PC-9 (cell line): ENCODE results near the gene TNRC6C. TPM values are rescaled to one million over a fixed set of nuclear protein-coding genes. Genes with fewer than 3 reads are reported as not detected.
"Not testable (repeated sequence)": the region's sequence is repeated elsewhere in the genome, so short reads cannot be mapped to it uniquely, and the experiment has no call there.

Experiments
- BruUV-seq: library from RNA; stranded (reverse); fragments of 400-500 nt; replicated peaks from 2 replicates; lab custom pipeline; 2021; lab: Mats Ljungman, UMichigan
- CTCF ChIA-PET: fragments of 300-600 bp; sonication (Branson Sonifier 250); formaldehyde crosslinking; loops from one replicate; lab custom pipeline; 2022; ENCODE audit warnings: antibody characterized with exemption; lab: Charles Lee
- POLR2A ChIA-PET: fragments of 300-600 bp; sonication (Branson Sonifier 250); formaldehyde crosslinking; loops from one replicate; lab custom pipeline; 2022; ENCODE audit warnings: antibody characterized with exemption; ENCODE audit not compliant: unreplicated experiment; lab: Charles Lee
- DNase-seq, 2 experiments: peaks; one replicate each; pipeline versions ENCODE4 v3.0.0 to v3.0.0-alpha.2; 2015 to 2022; ENCODE audit warnings: mixed read lengths in 1 of 2
- H2AFZ ChIP-seq: fragments of 200-600 bp; sonication (generic); 2 replicates; pipeline ENCODE4 v1.8.1; 2017; ENCODE audit warnings: antibody characterized with exemption
- H3F3A ChIP-seq: fragments of 200-600 bp; sonication (generic); 2 replicates; pipeline ENCODE4 v1.8.1; 2017; ENCODE audit warnings: antibody characterized with exemption, mild to moderate bottlenecking, low read depth; ENCODE audit not compliant: insufficient read depth
- H3K27ac ChIP-seq: fragments of 200-600 bp; sonication (generic); 2 replicates; pipeline ENCODE4 v1.6.1; 2016; ENCODE audit warnings: mixed run types
- H3K27me3 ChIP-seq: fragments of 200-600 bp; sonication (generic); 2 replicates; pipeline ENCODE4 v1.6.1; 2016; ENCODE audit warnings: low read depth, mixed run types; ENCODE audit not compliant: insufficient read depth
- H3K36me3 ChIP-seq: fragments of 200-600 bp; sonication (generic); 2 replicates; pipeline ENCODE4 v1.6.1; 2016; ENCODE audit warnings: low read depth, mixed run types
- H3K4me1 ChIP-seq: fragments of 200-600 bp; sonication (generic); replicated peaks from 2 replicates; pipeline ENCODE4 v1.6.1; 2016; ENCODE audit warnings: mixed run types; ENCODE audit not compliant: insufficient read depth
- H3K4me2 ChIP-seq: fragments of 200-600 bp; sonication (generic); 2 replicates; pipeline ENCODE4 v1.6.1; 2017; ENCODE audit warnings: mixed run types
- H3K4me3 ChIP-seq: fragments of 200-600 bp; sonication (generic); 2 replicates; pipeline ENCODE4 v1.6.1; 2016; ENCODE audit warnings: mixed run types
- H3K79me2 ChIP-seq: fragments of 200-600 bp; sonication (generic); 2 replicates; pipeline ENCODE4 v1.6.1; 2017; ENCODE audit warnings: low read depth, mixed run types
- H3K9me2 ChIP-seq: fragments of 200-600 bp; sonication (generic); 2 replicates; pipeline ENCODE4 v1.8.1; 2017; ENCODE audit warnings: mild to moderate bottlenecking; ENCODE audit not compliant: insufficient read depth
- H3K9me3 ChIP-seq: fragments of 200-600 bp; sonication (generic); 2 replicates; pipeline ENCODE4 v1.8.1; 2016; ENCODE audit warnings: low read depth; ENCODE audit not compliant: insufficient read depth
- H4K20me1 ChIP-seq: fragments of 200-600 bp; sonication (generic); 2 replicates; pipeline ENCODE4 v1.8.1; 2017; ENCODE audit not compliant: insufficient read depth
- EZH2 ChIP-seq: fragments of 200-600 bp; sonication (generic); IDR thresholded peaks from 2 replicates; pipeline ENCODE4 v1.8.0; 2017; ENCODE audit warnings: antibody characterized with exemption, low read depth
- intact Hi-C: fragments of 100-400 bp; cut with micrococcal nuclease; formaldehyde crosslinking; loops from one replicate; pipeline ENCODE4 v1.10.0; 2022; ENCODE audit not compliant: unreplicated experiment
- total RNA-seq: library from RNA; stranded (reverse); gene quantifications from 2 replicates; pipeline ENCODE4 v1.2.3, GENCODE V29; 2021
- TF ChIP-seq, protein P1 (sequence below): fragments of 200-600 bp; sonication (generic); conservative IDR thresholded peaks from 2 replicates; pipeline ENCODE4 v1.6.1; 2017; ENCODE audit warnings: mixed run types, antibody characterized with exemption, mild to moderate bottlenecking, moderate library complexity

Gene TNRC6C
- total RNA-seq, 1 experiment from 2014 or later = 0.37 TPM

DNA sequence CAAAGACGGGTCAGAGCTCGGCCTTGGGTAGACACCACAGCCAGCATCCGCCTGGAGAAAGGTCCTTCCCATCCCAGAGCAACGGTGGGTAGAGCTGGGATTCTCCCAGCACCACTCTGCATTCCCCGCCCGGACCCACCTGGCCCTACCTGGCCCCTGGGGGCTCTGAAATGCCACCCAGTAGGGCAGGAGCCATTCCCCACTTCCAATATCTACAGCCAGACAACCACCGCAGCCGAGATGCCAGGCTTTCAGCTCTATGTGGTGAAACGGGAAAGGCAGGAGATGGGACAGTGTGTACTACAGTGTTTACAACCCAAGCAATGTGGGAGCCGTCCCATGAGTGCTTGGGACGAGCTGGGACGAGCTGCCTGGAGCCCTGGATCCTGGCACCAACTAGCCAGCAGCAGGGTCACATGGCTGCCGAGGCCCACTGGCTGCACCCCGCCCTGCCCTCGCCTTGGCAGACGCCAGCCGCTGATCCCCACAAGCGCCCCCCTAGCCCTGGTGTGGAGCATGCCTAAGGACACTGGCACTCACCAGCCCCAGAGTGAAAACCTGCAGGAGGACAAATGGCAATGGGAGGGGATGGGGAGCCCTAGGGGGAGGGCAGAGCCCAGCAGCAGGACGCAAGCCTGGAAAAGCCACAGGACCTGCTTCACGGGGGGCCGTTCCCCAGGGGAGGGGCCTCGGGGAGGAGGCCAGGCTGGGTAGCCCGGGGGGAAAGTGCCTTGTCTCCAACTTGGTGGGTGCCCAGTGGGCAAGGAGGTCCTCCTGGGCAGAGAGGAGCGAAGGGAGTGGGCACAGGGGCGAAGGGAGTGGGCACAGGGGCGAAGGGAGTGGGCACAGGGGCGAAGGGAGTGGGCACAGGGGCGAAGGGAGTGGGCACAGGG, 156.6 kb downstream of the TNRC6C start:
- no peak overlapping the region for H3K27ac ChIP-seq
- H3K36me3 ChIP-seq = no peaks in the 10 kb centered on the region
- ChIA-PET CTCF (no interaction called here), POLR2A (no interaction called here)
- no peak overlapping the region for H3K4me3 ChIP-seq
- DNase-seq = no peak
- H3K9me3 ChIP-seq = no peaks in the 10 kb centered on the region
- TF ChIP-seq EZH2 = no peak
- TF ChIP-seq, protein P1, sequence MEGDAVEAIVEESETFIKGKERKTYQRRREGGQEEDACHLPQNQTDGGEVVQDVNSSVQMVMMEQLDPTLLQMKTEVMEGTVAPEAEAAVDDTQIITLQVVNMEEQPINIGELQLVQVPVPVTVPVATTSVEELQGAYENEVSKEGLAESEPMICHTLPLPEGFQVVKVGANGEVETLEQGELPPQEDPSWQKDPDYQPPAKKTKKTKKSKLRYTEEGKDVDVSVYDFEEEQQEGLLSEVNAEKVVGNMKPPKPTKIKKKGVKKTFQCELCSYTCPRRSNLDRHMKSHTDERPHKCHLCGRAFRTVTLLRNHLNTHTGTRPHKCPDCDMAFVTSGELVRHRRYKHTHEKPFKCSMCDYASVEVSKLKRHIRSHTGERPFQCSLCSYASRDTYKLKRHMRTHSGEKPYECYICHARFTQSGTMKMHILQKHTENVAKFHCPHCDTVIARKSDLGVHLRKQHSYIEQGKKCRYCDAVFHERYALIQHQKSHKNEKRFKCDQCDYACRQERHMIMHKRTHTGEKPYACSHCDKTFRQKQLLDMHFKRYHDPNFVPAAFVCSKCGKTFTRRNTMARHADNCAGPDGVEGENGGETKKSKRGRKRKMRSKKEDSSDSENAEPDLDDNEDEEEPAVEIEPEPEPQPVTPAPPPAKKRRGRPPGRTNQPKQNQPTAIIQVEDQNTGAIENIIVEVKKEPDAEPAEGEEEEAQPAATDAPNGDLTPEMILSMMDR = no peak
- H3F3A ChIP-seq = no peaks in the 10 kb centered on the region
- H3K4me2 ChIP-seq = no peak overlapping the region
- no peaks in the 10 kb centered on the region for H4K20me1 ChIP-seq
- no TSS peak for BruUV-seq
- H3K4me1 ChIP-seq = no peaks in the 10 kb centered on the region
- intact Hi-C loops = no loop called here
- H3K27me3 ChIP-seq = no peaks in the 10 kb centered on the region
- no peak overlapping the region for H2AFZ ChIP-seq
- no peaks in the 10 kb centered on the region for H3K79me2 ChIP-seq
- H3K9me2 ChIP-seq = no peaks in the 10 kb centered on the region

DNA sequence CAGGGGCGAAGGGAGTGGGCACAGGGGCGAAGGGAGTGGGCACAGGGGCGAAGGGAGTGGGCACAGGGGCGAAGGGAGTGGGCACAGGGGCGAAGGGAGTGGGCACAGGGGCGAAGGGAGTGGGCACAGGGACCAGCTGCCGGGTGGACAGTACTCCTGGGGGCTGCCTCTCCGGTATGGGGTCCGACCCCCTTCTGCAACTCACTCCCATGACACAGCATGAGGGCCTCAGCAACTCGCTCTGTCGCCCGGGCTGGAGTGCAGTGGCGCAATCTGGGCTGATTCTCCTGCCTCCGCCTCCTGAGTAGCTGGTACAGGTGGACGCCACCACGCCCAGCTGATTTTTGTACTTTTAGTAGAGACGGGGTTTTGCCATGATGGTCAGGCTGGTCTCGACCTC, 157.3 kb downstream of the TNRC6C start:
- CTCF ChIA-PET, H3K4me1 ChIP-seq, POLR2A ChIA-PET: not testable (repeated sequence)

DNA sequence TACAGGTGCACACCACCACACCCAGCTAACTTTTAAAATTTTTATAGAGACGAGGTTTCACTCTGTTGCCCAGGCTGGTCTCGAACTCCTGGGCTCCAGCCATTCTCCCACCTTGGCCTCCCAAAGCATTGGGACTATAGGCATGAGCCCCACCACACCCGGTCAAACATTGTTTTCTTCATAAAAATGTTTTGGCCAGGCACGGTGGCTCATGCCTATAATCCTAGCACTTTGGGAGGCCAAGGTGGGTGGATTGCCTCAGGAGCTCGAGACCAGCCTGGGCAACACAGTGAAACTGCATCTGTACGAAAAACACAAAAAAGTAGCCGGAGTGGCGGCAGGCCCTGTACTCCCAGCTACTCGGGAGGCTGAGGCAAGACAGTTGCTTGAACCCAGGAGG, 157.9 kb downstream of the TNRC6C start:
- Histone ChIP-seq H3K27ac (no peak overlapping the region), H3K79me2 (no peaks in the 10 kb centered on the region), H3K36me3 (no peaks in the 10 kb centered on the region), H3K4me2 (no peak overlapping the region), H2AFZ (no peak overlapping the region), H3K4me1 (no peaks in the 10 kb centered on the region), H3K27me3 (no peaks in the 10 kb centered on the region), H3K4me3 (no peak overlapping the region), H3K9me2 (no peaks in the 10 kb centered on the region), H3F3A (no peaks in the 10 kb centered on the region), H3K9me3 (no peaks in the 10 kb centered on the region), H4K20me1 (no peaks in the 10 kb centered on the region)
- TF ChIP-seq EZH2 = no peak
- TF ChIP-seq, protein P1 = no peak
- intact Hi-C loops = no loop called here
- DNase-seq = no peak
- POLR2A ChIA-PET = no interaction called here
- CTCF ChIA-PET = no interaction called here
- no TSS peak for BruUV-seq

More for the DNA sequence above, 157.3 kb downstream of the TNRC6C start:
- H3K4me3 ChIP-seq, H4K20me1 ChIP-seq, H3K27ac ChIP-seq, H3K9me2 ChIP-seq, H3K27me3 ChIP-seq, H3K36me3 ChIP-seq, intact Hi-C loops, H2AFZ ChIP-seq, BruUV-seq, DNase-seq, H3K9me3 ChIP-seq, H3K79me2 ChIP-seq, H3K4me2 ChIP-seq, H3F3A ChIP-seq: not testable (repeated sequence)
